ENCODE results near the gene DACT2. TPM values are rescaled to one million over a fixed set of nuclear protein-coding genes. Genes with fewer than 3 reads are reported as not detected.

The DACT2 gene
- total RNA-seq, 1 donor from 2014 or later: 17.4 TPM

DNA sequence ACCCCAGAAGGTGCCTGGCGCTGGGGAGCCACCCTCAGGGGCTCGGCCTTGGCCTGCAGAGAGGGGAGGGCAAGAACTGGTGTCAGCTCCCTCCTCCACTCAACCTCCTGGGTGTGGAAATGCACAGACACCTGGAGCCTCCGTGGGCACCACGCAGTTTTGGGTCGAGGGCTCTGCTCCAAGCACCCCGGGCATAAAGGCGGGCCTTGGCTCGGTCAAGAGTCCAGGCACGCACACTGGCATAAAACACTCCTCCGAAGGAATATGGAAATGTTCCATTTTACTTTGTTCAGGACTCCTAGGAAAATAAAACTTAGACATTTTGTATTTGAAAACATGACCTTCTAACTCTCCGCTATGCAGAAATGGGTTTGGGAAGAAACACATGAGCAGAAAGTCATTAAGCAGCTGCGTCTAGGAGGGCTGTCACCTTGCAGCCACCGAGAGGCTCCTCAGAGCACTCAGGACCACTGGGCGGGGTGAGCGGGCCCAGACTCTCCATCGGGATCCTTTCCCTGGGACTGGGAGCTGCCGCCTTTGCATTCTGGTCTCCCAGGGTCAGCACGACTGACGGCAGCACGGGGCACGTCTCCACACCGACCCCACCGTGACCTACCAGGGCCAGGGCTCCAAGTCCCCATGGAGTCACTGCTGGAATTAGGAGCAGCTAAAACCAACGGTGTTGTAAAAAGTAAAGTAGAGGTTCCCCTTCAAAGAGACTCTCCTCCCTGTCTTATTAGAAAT lies 46.0 kb upstream of the DACT2 start:
- H3K4me3 Mint-ChIP-seq: no peak overlapping the region
- TF ChIP-seq CTCF (conservative IDR thresholded peaks at IDR 0.05): no peak
- H3K9me3 Mint-ChIP-seq: peaks cover 10% of the 10 kb centered on the region
- peaks cover 23% of the 10 kb centered on the region for H3K4me1 Mint-ChIP-seq (ENCODE audit: unreplicated experiment)
- H3K36me3 Mint-ChIP-seq: peaks cover 4% of the 10 kb centered on the region
- no peak overlapping the region for H3K27ac Mint-ChIP-seq
- no peak for DNase-seq (ENCODE audit: extremely low spot score, unreplicated experiment)
- peaks cover 15% of the 10 kb centered on the region for H3K27me3 Mint-ChIP-seq

- no peak overlapping the region for H3K4me3 Mint-ChIP-seq
- no peak for DNase-seq (ENCODE audit: extremely low spot score, unreplicated experiment)
- peaks cover 10% of the 10 kb centered on the region for H3K9me3 Mint-ChIP-seq
- peaks cover 20% of the 10 kb centered on the region for H3K4me1 Mint-ChIP-seq (ENCODE audit: unreplicated experiment)
- peaks cover 13% of the 10 kb centered on the region for H3K27me3 Mint-ChIP-seq
- TF ChIP-seq CTCF (conservative IDR thresholded peaks at IDR 0.05): no peak
- peaks cover 4% of the 10 kb centered on the region for H3K36me3 Mint-ChIP-seq
- no peak overlapping the region for H3K27ac Mint-ChIP-seq
These were observed 45.3 kb upstream of the DACT2 start for GRCh38 chr6:168364793-168365421.

DNA sequence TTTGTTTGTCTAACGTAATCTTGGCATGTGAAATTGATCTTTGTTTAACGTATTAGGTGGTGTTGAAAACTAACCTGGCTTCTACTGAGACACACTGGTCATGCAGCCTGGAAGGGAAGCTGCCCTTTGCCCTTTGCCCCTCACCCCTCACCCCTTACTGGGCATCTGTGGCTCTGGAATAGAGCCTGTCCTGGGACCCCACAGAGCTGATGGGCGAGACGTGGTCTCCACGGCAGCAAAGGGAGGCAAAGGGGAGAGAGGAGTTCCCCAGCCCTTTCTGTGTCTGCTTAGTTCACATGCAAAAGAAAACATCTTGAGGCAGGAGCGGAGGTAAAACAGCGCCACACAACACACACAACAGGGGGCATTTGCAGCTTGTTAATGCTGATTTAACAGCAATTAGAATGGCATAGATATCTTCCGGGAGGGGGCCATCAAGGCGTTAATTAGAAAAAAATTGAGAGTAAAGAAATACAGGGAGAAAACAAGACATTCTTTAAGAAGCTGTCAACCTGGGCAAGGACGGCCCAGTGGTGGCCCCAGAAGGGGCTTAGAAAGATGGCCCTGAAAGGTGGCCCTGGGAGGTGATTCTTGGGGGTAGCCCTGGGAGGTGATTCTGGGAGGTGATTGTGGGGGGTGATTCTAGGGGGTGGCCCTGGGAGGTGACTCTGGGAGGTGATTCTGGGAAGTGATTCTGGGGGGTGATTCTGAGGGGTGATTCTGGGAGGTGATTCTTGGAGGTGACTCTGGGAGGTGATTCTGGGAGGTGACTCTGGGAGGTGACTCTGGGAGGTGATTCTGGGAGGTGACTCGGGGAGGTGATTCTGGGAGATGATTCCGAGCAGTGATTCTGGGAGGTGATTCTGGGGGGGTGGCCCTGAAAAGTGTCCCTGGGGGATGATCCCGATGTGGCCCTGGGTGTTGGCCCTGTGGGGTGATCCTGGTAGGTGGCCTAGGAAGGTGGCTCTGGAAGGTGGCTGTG lies 44.5 kb upstream of the DACT2 start:
- Mint-ChIP-seq H3K4me1 (ENCODE audit: unreplicated experiment) (peaks cover 18% of the 10 kb centered on the region), H3K36me3 (peaks cover 4% of the 10 kb centered on the region), H3K27me3 (peaks cover 11% of the 10 kb centered on the region), H3K4me3 (no peak overlapping the region), H3K27ac (no peak overlapping the region), H3K9me3 (peaks cover 10% of the 10 kb centered on the region)
- no peak for DNase-seq (ENCODE audit: extremely low spot score, unreplicated experiment)
- no peak for TF ChIP-seq CTCF (conservative IDR thresholded peaks at IDR 0.05)

DNA sequence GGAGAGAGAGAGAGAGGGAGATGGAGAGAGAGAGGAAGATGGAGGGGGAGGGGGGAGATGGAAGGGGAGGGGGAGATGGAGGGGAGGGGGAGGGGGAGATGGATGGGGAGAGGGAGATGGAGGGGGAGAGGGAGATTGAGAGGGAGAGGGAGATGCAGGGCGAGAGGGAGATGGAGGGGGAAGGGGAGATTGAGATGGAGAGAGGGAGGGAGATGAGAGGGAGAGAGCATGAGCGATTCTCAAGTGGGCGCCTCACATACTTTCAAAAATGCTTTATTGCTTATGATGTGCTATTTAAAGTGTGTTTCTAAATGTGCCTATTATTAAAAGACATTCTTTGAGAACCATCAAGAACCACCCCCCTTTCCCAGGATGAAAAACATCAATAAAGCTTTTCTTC lies 43.7 kb upstream of the DACT2 start:
- Mint-ChIP-seq H3K4me3 (no peak overlapping the region), H3K36me3 (peaks cover 4% of the 10 kb centered on the region), H3K4me1 (ENCODE audit: unreplicated experiment) (peaks cover 16% of the 10 kb centered on the region), H3K27me3 (peaks cover 11% of the 10 kb centered on the region), H3K27ac (no peak overlapping the region), H3K9me3 (peaks cover 10% of the 10 kb centered on the region)
- TF ChIP-seq CTCF (conservative IDR thresholded peaks at IDR 0.05): no peak
- no peak for DNase-seq (ENCODE audit: extremely low spot score, unreplicated experiment)

- Mint-ChIP-seq H3K9me3 (peaks cover 10% of the 10 kb centered on the region), H3K4me1 (ENCODE audit: unreplicated experiment) (peaks cover 7% of the 10 kb centered on the region), H3K4me3 (no peak overlapping the region), H3K36me3 (peaks cover 4% of the 10 kb centered on the region), H3K27me3 (peaks cover 7% of the 10 kb centered on the region), H3K27ac (no peak overlapping the region)
- no peak for DNase-seq (ENCODE audit: extremely low spot score, unreplicated experiment)
- TF ChIP-seq CTCF (conservative IDR thresholded peaks at IDR 0.05): no peak
These were observed 42.9 kb upstream of the DACT2 start for GRCh38 chr6:168362276-168362990.

Data from type B pancreatic cell (in vitro differentiated cells).